HG03139 (cell line): Measurements from ENCODE around the gene ADAMTS13.

Experiments
- ATAC-seq: cut with Tn5 transposase; IDR thresholded peaks from one replicate; pipeline ENCODE4 v1.9.1; 2021; ENCODE audit not compliant: unreplicated experiment

The ADAMTS13 gene

DNA sequence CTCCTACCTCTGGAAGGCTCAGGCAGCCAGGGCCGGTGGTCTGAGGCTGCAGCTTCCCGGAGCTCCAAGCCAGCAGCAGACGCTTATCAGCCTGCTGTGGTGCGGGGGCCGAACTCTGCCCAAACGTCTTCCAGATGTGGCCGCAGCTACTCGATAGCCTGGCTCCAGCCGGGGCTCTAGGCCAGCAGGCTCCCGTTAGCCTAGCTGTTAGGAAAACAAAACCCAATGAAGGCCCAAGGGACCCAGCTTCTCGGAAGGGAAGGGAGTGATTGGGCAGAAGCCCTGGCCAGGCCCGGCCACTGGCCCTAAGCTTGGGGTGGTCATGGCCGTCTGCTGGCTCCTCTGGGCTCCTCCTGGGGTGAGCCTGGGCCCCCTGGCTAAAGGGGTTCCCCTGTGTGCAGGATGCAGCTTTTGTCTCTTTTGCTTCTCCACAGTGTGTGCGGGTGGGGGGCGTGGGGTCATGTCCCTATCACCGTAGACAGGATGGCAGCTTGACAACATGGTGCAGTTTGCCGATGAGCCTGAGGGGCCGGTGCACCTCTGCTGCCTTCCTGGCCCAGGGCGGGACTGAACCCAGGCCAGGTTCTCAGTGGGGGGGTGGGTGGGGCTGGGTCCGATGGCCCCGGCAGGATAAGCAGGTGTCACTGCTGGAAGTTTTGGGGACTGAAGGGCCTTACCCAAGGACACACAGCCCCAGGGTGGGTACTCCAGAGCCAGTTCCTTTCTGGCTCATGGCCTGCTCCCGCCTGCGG, 83.9 kb downstream of the ADAMTS13 start:
- no peak for ATAC-seq

DNA sequence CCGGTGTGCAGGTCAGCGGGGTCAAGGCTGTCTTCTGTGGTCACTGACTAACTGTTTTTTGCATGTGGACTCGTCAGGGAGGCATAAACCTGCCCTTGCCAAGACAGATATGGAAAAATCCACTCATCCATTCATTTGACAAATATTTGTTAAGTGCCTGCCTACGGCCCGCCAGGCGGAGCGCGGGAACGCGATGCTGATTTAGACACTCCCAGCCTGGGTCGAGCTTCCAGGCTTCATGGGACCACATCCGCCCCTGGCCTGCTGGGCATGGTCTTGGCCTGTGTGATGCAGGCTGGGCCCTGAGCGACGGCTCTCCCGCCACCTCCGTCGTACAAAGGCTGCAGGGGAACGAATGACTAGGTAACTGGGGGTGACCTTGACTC, 84.5 kb downstream of the ADAMTS13 start:
- ATAC-seq = no peak

DNA sequence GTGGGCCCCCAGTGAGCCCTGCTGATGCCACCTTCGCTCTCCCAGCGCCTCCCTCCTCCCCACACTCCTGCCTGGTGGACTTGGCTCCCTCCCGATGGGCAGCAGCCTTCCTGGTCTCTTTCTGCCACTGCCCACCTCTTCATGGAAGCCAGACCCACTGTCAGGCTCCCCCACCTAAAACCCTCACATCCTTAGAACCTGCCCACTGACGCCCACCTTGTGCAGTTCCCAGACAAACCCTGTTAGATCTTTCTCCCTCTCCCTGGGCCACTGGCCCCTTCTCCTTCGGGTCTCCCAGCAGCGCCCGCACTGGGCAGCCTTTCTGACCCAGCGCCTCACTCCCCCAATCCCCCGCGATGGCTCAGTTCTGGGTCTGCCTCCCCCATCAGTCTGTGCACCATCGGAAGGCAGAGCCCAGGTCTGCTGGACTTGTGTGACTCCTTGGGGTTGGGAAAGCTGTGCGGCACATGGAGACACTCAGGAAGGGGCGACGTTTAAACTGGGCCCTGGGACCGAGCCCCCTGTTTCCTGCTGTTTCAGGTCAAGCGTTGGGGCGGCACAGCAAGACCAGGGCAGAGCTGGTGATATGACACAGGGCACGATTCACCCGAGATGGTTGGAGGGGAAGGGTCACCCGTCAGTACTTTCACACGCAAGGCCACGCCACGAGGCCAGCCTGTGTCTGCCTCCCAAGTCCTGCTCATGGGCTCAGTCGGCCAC, 85.2 kb downstream of the ADAMTS13 start:
- no peak for ATAC-seq

DNA sequence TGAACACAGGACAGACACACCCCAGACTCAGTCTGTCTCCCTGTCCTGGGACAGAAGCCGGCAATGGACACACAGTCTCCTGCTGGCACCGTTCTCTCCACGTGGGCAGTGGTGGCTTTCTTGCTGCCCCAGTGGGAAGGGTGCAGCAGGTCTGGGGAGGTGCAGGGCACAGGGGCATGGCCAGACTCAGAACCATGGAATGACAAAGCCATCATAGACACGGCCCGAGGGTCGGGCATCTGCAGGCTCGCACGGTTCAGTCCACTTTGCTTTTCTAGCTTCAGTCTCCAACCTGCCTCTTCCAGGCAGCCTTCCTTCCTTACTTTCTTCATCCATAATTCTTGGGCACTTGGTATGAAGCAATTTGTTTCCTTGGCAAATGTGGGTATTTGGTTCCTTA, 85.9 kb downstream of the ADAMTS13 start:
- ATAC-seq = no peak
